Endothelial cell of umbilical vein (primary cell): ENCODE results near the gene GAB2. TPM values are rescaled to one million over a fixed set of nuclear protein-coding genes. Genes with fewer than 3 reads are reported as not detected.

Source experiments
- BruUV-seq: library from RNA; stranded (reverse); fragments of 400-500 nt; replicated peaks from 2 replicates; lab custom pipeline; 2021; lab: Mats Ljungman, UMichigan
- CTCF ChIA-PET: fragments of 300-600, 350-600 bp; sonication (Branson Sonifier 250); formaldehyde crosslinking; loops from one replicate; lab custom pipeline; 2021; ENCODE audit warnings: antibody characterized with exemption, inconsistent platforms; lab: Charles Lee
- POLR2A ChIA-PET: fragments of 300-600, 350-600 bp; sonication (Branson Sonifier 250); formaldehyde crosslinking; loops from one replicate; lab custom pipeline; 2021; ENCODE audit warnings: antibody characterized with exemption, inconsistent platforms; lab: Charles Lee
- DNase-seq: peaks from one replicate; pipeline ENCODE4 v3.0.0-alpha.2; 2011; ENCODE audit warnings: low read depth, low spot score
- FAIRE-seq: peaks from 2 replicates; lab custom pipeline; 2011; peaks lifted over from hg19 to GRCh38; lab: Jason Lieb, UNC
- H2AFZ ChIP-seq: 2 replicates; pipeline ENCODE4 v1.6.0; 2012; ENCODE audit warnings: low read depth, low read length, control low read depth, inconsistent platforms
- H3K27ac ChIP-seq: 2 replicates; pipeline ENCODE4 v1.5.1; 2011; ENCODE audit warnings: low read depth, mild to moderate bottlenecking, control low read depth, low read length, moderate library complexity; ENCODE audit not compliant: insufficient read depth
- H3K27me3 ChIP-seq, 2 experiments: 2 replicates each; pipeline versions ENCODE4 v1.6.0 to v1.6.1; 2011; ENCODE audit warnings: low read length in 2 of 2, mixed read lengths in 1 of 2; ENCODE audit not compliant: control insufficient read depth in 2 of 2, insufficient read depth in 2 of 2
- H3K36me3 ChIP-seq, 2 experiments: 2 replicates in 1 of 2; 3 replicates in 1 of 2; pipeline ENCODE4 v1.5.1; 2011; ENCODE audit warnings: low read length in 2 of 2, mild to moderate bottlenecking in 1 of 2, moderate library complexity in 1 of 2; ENCODE audit not compliant: control insufficient read depth in 2 of 2, insufficient read depth in 2 of 2; ENCODE audit errors: extremely low read depth in 1 of 2
- H3K4me1 ChIP-seq: 3 replicates; pipeline ENCODE4 v1.5.1; 2011; ENCODE audit warnings: mild to moderate bottlenecking, low read length; ENCODE audit not compliant: control insufficient read depth, insufficient read depth; ENCODE audit errors: extremely low read depth
- H3K4me2 ChIP-seq: 2 replicates; pipeline ENCODE4 v1.6.1; 2011; ENCODE audit warnings: low read length, control low read depth, mixed read lengths; ENCODE audit not compliant: insufficient read depth
- H3K4me3 ChIP-seq, 3 experiments: fragments of 200-600 bp in 1 of 3; sonication (generic), shearing (Covaris generic) in 1 of 3; replicated peaks in 1 of 3; 2 replicates each; pipeline ENCODE4 v1.5.1; 2011 to 2016; ENCODE audit warnings: control low read depth in 3 of 3, low read length in 3 of 3, mild to moderate bottlenecking in 2 of 3, inconsistent platforms in 1 of 3, low read depth in 1 of 3, moderate library complexity in 1 of 3; ENCODE audit not compliant: insufficient read depth in 1 of 3
- H3K79me2 ChIP-seq: 2 replicates; pipeline ENCODE4 v1.6.0; 2012; ENCODE audit warnings: low read length, inconsistent platforms; ENCODE audit not compliant: control insufficient read depth, insufficient read depth
- H3K9ac ChIP-seq: replicated peaks from 2 replicates; pipeline ENCODE3; 2011; ENCODE audit warnings: low read length, control low read depth; ENCODE audit not compliant: insufficient read depth; ENCODE audit errors: extremely low read depth
- H3K9me1 ChIP-seq: replicated peaks from 3 replicates; pipeline ENCODE4 v1.6.0; 2011; ENCODE audit warnings: mild to moderate bottlenecking, low read length; ENCODE audit not compliant: control insufficient read depth, insufficient read depth; ENCODE audit errors: extremely low read depth
- H3K9me3 ChIP-seq: replicated peaks from 2 replicates; pipeline ENCODE4 v1.5.1; 2012; ENCODE audit warnings: low read length, inconsistent platforms; ENCODE audit not compliant: control insufficient read depth, insufficient read depth
- H4K20me1 ChIP-seq: replicated peaks from 2 replicates; pipeline ENCODE3; 2011; ENCODE audit warnings: mild to moderate bottlenecking, low read length; ENCODE audit not compliant: control insufficient read depth, insufficient read depth; ENCODE audit errors: extremely low read depth
- EZH2 ChIP-seq: IDR thresholded peaks from 2 replicates; pipeline ENCODE4 v1.6.1; 2012; ENCODE audit warnings: borderline replicate concordance, low read depth, mild to moderate bottlenecking, moderate library complexity, low read length, inconsistent platforms; ENCODE audit not compliant: severe bottlenecking
- FOS ChIP-seq: IDR thresholded peaks from 2 replicates; pipeline ENCODE4 v1.6.1; 2011; ENCODE audit warnings: mild to moderate bottlenecking, low read length, moderate library complexity, borderline replicate concordance; ENCODE audit not compliant: insufficient read depth
- GATA2 ChIP-seq: IDR thresholded peaks from 2 replicates; pipeline ENCODE4 v1.7.0; 2011; ENCODE audit warnings: low read depth, mild to moderate bottlenecking, moderate library complexity, mixed read lengths, low read length; ENCODE audit not compliant: insufficient read length, insufficient read depth
- JUN ChIP-seq: IDR thresholded peaks from 2 replicates; pipeline ENCODE4 v1.6.1; 2011; ENCODE audit warnings: borderline replicate concordance, low read depth; ENCODE audit not compliant: insufficient read length, insufficient read depth
- MYC ChIP-seq: IDR thresholded peaks from one replicate; pipeline ENCODE4 v1.6.1; 2011; ENCODE audit warnings: mild to moderate bottlenecking, low read depth, low read length
- POLR2A ChIP-seq: IDR thresholded peaks from 2 replicates; pipeline ENCODE4 v1.6.1; 2012; ENCODE audit warnings: low read depth, mild to moderate bottlenecking, control low read depth, low read length
- POLR2AphosphoS5 ChIP-seq: IDR thresholded peaks from 2 replicates; pipeline ENCODE4 v1.6.1; 2012; ENCODE audit warnings: low read depth, mild to moderate bottlenecking, control low read depth, low read length, moderate library complexity; ENCODE audit not compliant: insufficient read depth
- dilution Hi-C: fragments of 300-500 bp; cut with MboI; formaldehyde crosslinking; loops from one replicate; pipeline ENCODE4 v1.15.0; 2019; ENCODE audit warnings: low sequenced_read_pairs; ENCODE audit not compliant: extremely low pct_ligation_motif_present
- intact Hi-C: fragments of 100-400 bp; cut with micrococcal nuclease; formaldehyde crosslinking; loops from one replicate; pipeline ENCODE4 v1.10.0; 2022
- polyA plus RNA-seq, 4 experiments: library from polyadenylated mRNA; depleted of rRNA in 3 of 4; stranded (reverse) in 3 of 4; unstranded in 1 of 4; fragments of >200 nt; gene quantifications; 2 replicates each; pipeline versions ENCODE4 v1.2.1 to v1.2.3, GENCODE V29; 2011 to 2012; ENCODE audit warnings: missing spikeins in 1 of 4
- total RNA-seq: library from RNA; stranded (reverse); gene quantifications from 2 replicates; pipeline ENCODE4 v1.2.3, GENCODE V29; 2021
- TF ChIP-seq, protein P1 (sequence below): IDR thresholded peaks from 2 replicates; pipeline ENCODE4 v1.6.1; 2011; ENCODE audit not compliant: insufficient read depth, insufficient read length
- TF ChIP-seq, protein P2 (sequence below), 2 donors: IDR thresholded peaks; 1 replicate in 1 of 2; 2 replicates in 1 of 2; pipeline ENCODE4 v1.5.1; 2011; ENCODE audit warnings: low read length in 2 of 2, mild to moderate bottlenecking in 2 of 2, moderate library complexity in 2 of 2, control low read depth in 1 of 2, inconsistent platforms in 1 of 2, low read depth in 1 of 2; ENCODE audit not compliant: insufficient read depth in 1 of 2; ENCODE audit errors: extremely low read depth in 1 of 2

The GAB2 gene
- total and polyA plus RNA-seq, 2 donors (not counting 3 experiments of a cell fraction or from before 2014, with no cell fraction given): 19.6 to 39.6 TPM

DNA sequence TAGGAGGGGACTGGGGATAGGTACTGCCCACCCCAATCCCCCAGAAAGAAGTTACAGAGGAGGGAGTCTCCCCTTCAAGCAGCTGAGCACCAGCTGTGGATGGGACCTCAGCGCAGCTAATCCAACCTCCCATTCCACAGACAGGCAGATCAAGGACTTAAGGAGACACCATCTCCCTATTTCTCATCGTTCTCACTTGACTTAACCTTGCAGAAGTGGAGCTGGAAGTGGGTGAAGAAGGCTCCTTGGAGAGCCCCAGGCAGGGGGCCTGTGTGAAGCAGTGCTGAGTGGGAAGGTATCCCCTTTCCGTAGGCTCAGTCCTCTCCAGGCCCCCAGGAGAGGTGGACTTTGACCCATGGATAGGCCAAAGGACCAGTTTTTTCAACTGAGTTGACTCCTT lies 201.6 kb downstream of the GAB2 start:
- Histone ChIP-seq H3K27me3 (no peaks in the 10 kb centered on the region), H3K4me3 (no peak overlapping the region), H3K79me2 (no peaks in the 10 kb centered on the region), H3K9ac (no peak overlapping the region), H3K4me1 (no peaks in the 10 kb centered on the region), H3K9me3 (no peaks in the 10 kb centered on the region), H3K9me1 (no peaks in the 10 kb centered on the region), H4K20me1 (no peaks in the 10 kb centered on the region), H3K36me3 (peaks cover 12 to 56% of the 10 kb centered on the region in 2 experiments), H3K27ac (no peak overlapping the region), H2AFZ (no peak overlapping the region), H3K4me2 (no peak overlapping the region)
- TF ChIP-seq, protein P1, sequence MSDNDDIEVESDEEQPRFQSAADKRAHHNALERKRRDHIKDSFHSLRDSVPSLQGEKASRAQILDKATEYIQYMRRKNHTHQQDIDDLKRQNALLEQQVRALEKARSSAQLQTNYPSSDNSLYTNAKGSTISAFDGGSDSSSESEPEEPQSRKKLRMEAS: no peak
- TF ChIP-seq, protein P2, sequence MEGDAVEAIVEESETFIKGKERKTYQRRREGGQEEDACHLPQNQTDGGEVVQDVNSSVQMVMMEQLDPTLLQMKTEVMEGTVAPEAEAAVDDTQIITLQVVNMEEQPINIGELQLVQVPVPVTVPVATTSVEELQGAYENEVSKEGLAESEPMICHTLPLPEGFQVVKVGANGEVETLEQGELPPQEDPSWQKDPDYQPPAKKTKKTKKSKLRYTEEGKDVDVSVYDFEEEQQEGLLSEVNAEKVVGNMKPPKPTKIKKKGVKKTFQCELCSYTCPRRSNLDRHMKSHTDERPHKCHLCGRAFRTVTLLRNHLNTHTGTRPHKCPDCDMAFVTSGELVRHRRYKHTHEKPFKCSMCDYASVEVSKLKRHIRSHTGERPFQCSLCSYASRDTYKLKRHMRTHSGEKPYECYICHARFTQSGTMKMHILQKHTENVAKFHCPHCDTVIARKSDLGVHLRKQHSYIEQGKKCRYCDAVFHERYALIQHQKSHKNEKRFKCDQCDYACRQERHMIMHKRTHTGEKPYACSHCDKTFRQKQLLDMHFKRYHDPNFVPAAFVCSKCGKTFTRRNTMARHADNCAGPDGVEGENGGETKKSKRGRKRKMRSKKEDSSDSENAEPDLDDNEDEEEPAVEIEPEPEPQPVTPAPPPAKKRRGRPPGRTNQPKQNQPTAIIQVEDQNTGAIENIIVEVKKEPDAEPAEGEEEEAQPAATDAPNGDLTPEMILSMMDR (IDR thresholded peaks at IDR 0.05; ENCODE audit: extremely low read depth in 1 of 2, insufficient read depth in 1 of 2, low read depth in 1 of 2, low read length in 2 of 2): no peak
- no peak for TF ChIP-seq MYC
- no peak for TF ChIP-seq EZH2
- no peak for TF ChIP-seq FOS
- no peak for TF ChIP-seq POLR2AphosphoS5
- TF ChIP-seq POLR2A: no peak
- no peak for TF ChIP-seq JUN
- TF ChIP-seq GATA2: no peak
- FAIRE-seq (no peak), DNase-seq (no peak)
- CTCF ChIA-PET: interaction anchor here (1.0 to 1.2 kb wide), 2 partner anchors 12 to 66 kb away, joined by 3 to 5 read pairs; no protein-coding TSS in a partner anchor
- intact Hi-C loops (no loop called here), dilution Hi-C loops (no loop called here)
- BruUV-seq: no TSS peak
- POLR2A ChIA-PET: no interaction called here
